Activated CD4-positive, alpha-beta T cell treated with anti-CD3 and anti-CD28 coated beads for 1 hour (primary cell): ENCODE data around the gene TIGD1.
"Not testable (repeated sequence)": the region's sequence is repeated elsewhere in the genome, so short reads cannot be mapped to it uniquely, and the experiment has no call there.

Experiments
- DNase-seq: peaks from one replicate; pipeline ENCODE4 v3.0.0-alpha.2; 2020

TIGD1 gene

DNA sequence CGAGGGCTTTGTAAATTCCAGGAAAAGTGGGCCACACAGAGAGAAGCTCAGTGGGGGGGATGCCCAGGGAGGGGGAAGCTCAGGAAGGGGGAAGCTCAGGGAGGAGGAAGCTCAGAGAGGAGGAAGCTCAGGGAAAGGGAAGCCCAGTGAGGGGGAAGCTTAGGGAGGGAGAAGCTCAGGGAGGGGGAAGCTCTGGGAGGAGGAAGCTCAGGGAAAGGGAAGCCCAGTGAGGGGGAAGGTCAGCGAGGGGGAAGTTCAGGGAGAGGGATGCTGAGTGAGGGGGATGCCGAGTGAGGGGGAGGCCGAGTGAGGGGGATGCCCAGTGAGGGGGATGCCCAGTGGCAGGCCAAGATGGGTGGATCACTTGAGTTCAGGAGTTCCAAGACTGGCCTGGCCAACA is 11.7 kb downstream of the TIGD1 start:
- no peak for DNase-seq

- no peak for DNase-seq
Measured at GRCh38 chr2:232537499-232537898, 12.9 kb downstream of the TIGD1 start.

GRCh38 chr2:232537079-232537478 is 13.3 kb downstream of the TIGD1 start:
- DNase-seq, result no peak

DNA sequence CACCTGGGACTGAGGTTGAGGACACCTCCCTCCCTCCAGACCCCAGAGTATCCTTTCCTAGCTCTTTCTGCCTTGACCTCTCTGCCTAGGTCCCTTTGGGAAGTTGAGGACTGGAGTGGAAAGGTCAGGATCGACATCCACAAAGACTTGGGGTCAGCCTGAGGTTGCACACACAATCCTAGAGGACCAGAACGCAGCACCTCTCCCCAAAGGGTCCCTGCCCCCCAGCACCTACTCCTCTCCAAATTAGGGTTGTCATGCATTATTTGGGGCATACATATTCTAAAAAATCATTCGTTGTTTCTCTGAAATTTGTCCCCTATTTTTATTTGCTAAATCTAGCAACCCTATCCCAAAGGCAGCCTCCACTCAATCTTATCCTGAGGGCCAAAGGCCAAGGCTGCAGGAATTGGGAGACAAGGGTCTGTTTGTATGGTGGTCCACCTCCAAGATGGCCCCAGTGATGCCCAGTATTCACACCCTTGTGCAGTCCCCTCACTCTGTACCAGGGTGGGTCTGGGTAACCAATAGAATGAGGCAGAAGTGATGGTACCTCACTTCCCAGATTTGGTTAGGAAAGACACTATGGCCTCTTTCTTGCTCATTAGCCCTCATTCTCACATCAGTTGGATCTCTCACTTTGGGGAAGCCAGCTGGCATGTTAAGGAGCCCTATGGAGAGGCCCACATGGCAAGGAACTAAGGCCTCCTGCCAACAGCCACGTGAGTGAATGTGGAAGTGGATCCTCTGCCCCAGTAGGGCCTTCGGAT is 14.4 kb downstream of the TIGD1 start:
- DNase-seq, result no peak

GRCh38 chr2:232534940-232535651 is 15.3 kb downstream of the TIGD1 start:
- DNase-seq, result no peak

GRCh38 chr2:232533944-232534710 is 16.2 kb downstream of the TIGD1 start:
- no peak for DNase-seq

- DNase-seq, result not testable (repeated sequence)
Measured at GRCh38 chr2:232532821-232533220, 17.5 kb downstream of the TIGD1 start.

DNA sequence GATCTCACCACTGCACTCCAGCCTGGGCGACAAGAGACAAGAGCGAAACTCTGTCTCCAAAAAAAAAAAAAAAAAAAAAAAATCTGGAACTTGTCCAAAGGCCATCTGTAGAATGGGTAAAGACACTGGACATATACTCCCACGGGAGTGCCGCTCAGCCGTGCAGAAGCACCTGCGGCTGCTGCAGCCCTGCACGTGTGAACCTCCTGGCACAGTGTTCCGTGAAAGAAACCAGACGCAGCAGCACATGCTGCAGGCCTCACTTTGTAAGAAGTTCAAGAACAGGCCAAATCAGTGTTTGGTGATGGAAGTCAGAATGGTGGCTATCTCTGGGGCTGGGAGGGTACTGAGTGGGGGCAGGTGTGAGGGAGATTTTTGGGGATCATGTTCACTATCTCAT is 17.9 kb downstream of the TIGD1 start:
- no peak for DNase-seq

DNA sequence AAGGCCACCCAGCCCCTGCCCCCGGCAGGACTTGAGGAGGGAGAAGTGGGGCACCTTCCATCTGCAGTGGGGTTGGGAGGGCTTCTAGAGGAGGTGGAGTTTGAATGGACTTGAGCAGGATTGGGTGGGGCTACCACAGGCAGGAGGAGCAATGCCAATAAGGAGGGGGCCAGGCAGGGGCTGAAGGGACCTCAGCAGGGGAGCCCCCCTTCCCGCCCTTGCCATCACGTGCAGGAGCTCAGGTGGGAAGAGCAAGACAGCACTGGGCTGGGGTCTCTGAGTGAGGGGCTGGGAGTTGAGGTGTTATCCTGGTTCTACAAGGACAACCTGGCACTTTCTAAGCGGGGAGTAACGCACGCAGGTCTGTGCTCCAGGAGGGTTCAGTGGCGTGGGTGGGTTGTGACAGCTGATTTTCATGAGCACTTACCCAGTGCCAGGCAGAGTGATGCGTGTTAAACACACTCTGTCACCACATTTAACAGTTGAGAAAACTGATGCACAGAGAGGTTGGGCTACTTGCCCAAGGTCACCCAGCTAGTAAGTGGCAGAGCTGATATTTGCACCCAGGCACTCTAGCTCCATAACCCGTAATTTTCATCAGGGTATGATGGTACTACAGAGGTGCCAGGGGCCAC is 19.6 kb downstream of the TIGD1 start:
- DNase-seq, result no peak

- no peak for DNase-seq
Measured at GRCh38 chr2:232529806-232530547, 20.4 kb downstream of the TIGD1 start.

GRCh38 chr2:232528746-232529460 is 21.5 kb downstream of the TIGD1 start:
- DNase-seq, result no peak

DNA sequence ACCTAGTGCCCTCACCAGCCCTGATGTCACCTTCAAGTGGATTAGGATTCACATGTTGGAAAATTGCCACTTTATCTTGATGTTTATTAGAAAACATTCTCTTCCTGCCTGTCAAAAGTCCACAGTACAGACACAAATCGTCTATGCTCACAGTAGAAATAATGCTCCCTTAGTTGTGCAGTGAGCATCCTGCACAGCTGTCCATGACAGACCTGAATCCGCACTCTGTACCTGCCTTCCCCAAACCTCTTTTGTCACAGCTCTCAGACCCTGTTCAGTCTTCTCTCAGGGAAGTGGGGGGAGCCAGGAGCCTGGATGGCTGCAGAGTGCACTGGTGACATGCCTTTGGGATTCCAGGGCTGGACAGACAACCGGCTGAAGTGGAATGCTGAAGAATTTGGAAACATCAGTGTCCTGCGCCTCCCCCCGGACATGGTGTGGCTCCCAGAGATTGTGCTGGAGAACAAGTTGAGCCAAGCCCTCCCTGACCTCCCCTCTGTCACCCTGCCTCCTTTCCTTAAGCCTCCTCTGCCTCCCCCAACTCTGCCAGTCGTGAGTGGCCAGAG is 22.4 kb downstream of the TIGD1 start:
- DNase-seq, result no peak

DNA sequence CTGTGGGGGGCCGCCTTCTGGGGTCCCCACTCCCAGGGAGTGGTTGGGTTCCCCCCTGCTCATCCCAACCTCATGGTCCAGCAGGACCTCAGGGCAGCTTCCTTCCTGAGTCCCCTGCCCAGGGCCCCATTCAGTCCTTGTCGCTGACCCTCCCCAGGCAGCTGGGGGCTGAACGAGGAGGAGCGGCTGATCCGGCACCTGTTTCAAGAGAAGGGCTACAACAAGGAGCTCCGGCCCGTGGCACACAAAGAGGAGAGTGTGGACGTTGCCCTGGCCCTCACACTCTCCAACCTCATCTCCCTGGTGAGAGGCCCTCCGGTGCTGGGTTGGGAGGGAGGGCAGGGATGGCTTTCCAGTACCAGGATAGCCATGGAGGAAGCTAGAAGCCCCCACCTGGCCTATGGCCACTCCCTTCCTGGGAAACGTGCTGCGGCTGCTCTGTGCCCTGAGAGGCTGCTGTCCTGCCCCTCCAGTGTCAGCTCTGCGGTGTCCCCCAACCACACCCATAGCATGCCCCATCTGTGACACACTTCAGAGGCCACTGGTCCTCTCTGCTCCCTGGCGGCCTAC is 23.9 kb downstream of the TIGD1 start:
- DNase-seq, result no peak

DNA sequence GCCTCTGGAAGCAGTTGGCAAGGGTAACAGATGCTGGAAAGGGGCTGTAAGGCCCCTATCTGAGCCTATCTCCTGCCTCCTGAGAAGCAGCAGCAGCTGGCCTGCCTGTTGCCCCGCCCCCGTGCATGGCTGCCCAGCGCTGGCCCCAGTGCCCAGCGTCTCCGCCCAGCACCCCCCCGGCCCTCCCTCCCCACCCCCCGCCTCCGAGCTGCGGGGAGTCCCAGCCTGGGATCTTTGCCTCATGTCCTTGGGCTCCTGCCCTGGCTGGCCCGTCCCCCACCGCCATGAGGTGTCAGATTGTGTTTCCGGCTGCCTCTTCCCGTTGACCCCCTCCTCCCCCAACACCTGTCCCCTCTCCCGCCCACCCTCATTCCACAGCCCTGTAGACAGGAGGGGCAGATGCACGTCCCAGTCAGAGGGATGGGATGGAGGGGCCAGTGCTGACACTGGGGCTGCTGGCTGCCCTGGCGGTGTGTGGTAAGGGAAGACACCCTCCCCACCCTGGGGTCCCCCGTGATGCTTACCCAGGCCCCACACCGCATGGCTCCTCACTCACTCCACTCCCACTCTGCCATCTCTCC is 24.5 kb downstream of the TIGD1 start, which contains the start of gene CHRND:
CHRND (plus strand) TSS at position 370 of the 581 bp plus-strand sequence; CDS start at position 426, 56 bp downstream.
- DNase-seq, result no peak

GRCh38 chr2:232525199-232525598 is 25.2 kb downstream of the TIGD1 start:
- no peak for DNase-seq

DNA sequence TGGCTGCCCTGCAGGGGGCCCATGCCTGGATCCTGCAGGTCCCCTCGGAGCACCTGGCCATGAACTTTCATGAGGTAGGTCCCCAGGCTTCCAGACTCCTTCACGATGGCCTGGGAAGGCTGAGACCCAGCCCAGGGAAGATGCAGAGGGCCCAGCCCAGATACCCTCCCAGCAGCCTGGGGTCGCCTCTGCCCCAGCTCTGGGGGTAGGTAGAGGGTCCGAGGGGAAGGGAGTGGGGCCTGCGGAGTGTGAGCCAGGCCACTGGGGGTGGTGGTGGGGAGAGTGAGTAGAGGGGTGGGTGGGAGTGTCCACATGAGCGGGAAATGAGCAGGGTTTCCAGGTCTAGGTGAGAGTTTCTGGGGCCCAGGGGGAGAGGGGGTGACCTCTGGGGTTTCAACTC is 25.6 kb downstream of the TIGD1 start:
- no peak for DNase-seq

GRCh38 chr2:232523682-232524597 is 26.4 kb downstream of the TIGD1 start:
- no peak for DNase-seq

DNA sequence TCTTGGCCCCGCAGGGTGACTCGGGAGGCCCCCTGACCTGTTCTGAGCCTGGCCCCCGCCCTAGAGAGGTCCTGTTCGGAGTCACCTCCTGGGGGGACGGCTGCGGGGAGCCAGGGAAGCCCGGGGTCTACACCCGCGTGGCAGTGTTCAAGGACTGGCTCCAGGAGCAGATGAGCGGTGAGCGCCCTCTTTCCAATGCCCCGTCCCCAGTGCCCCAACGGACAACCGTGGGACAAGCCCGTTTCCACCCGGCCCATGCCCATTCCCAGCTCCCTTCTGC is 27.0 kb downstream of the TIGD1 start:
- no peak for DNase-seq

DNA sequence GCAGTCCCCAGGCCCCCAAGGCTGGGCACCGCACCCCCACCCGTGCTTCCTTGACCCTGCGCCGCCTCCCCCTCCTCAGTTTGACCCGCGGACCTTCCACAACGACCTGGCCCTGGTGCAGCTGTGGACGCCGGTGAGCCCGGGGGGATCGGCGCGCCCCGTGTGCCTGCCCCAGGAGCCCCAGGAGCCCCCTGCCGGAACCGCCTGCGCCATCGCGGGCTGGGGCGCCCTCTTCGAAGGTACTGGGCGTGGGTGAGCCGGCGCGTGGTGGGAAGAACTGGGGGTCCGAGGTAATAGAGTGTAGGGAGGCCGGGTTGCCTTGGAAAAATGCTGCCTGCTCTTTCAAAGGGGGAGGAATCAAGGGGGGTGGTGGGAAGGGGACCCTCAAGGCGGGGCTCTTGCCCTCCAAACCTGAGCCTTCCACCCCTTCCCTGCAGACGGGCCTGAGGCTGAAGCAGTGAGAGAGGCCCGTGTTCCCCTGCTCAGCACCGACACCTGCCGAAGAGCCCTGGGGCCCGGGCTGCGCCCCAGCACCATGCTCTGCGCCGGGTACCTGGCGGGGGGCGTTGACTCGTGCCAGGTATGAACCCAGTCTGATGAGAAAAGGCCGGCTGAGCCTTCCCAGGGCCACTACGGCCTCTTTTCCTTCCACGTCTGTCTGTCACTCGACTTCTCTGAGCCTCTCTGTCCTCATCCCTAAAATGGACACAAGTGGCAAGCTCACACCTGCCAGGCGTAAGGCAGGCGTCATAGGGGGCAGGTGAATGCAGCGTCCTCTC is 27.5 kb downstream of the TIGD1 start:
- DNase-seq, result no peak
